Measurements from ENCODE around the gene VAV3.

VAV3 gene

GRCh38 chr1:107689733-107690132 is 275.2 kb downstream of the VAV3 start:
- Histone ChIP-seq H3K27ac (ENCODE audit: low read depth, low read length) (no peak overlapping the region), H3K4me2 (ENCODE audit: low read length) (no peak overlapping the region), H3F3A (ENCODE audit: control insufficient read depth, insufficient read depth) (no peaks in the 10 kb centered on the region), H4K20me1 (ENCODE audit: control insufficient read depth, insufficient read depth, low read depth, low read length) (no peaks in the 10 kb centered on the region), H3K9me3 (ENCODE audit: control insufficient read depth, insufficient read depth, low read length) (no peaks in the 10 kb centered on the region), H3K4me1 (ENCODE audit: control insufficient read depth, low read length) (no peaks in the 10 kb centered on the region), H3K9me2 (replicated peaks; ENCODE audit: control insufficient read depth, low read length) (no peaks in the 10 kb centered on the region), H3K27me3 (ENCODE audit: control insufficient read depth, low read length) (no peaks in the 10 kb centered on the region), H3K36me3 (ENCODE audit: control insufficient read depth, low read length) (no peaks in the 10 kb centered on the region), H3K79me2 (ENCODE audit: control insufficient read depth, low read length) (no peaks in the 10 kb centered on the region), H3K4me3 (ENCODE audit: low read length) (no peak overlapping the region)
- TF ChIP-seq EZH2phosphoT487 (IDR thresholded peaks at IDR 0.05; ENCODE audit: borderline replicate concordance, low read length) (no peak), CTCF (IDR thresholded peaks at IDR 0.05; ENCODE audit: low read depth, low read length, poor library complexity, severe bottlenecking) (no peak)

GRCh38 chr1:107689159-107689558 is 275.8 kb downstream of the VAV3 start:
- Histone ChIP-seq H3K9me3 (ENCODE audit: control insufficient read depth, insufficient read depth, low read length) (no peaks in the 10 kb centered on the region), H3K36me3 (ENCODE audit: control insufficient read depth, low read length) (no peaks in the 10 kb centered on the region), H3K27me3 (ENCODE audit: control insufficient read depth, low read length) (no peaks in the 10 kb centered on the region), H3F3A (ENCODE audit: control insufficient read depth, insufficient read depth) (no peaks in the 10 kb centered on the region), H4K20me1 (ENCODE audit: control insufficient read depth, insufficient read depth, low read depth, low read length) (no peaks in the 10 kb centered on the region), H3K4me1 (ENCODE audit: control insufficient read depth, low read length) (no peaks in the 10 kb centered on the region), H3K4me3 (ENCODE audit: low read length) (no peak overlapping the region), H3K9me2 (replicated peaks; ENCODE audit: control insufficient read depth, low read length) (no peaks in the 10 kb centered on the region), H3K27ac (ENCODE audit: low read depth, low read length) (no peak overlapping the region), H3K79me2 (ENCODE audit: control insufficient read depth, low read length) (no peaks in the 10 kb centered on the region), H3K4me2 (ENCODE audit: low read length) (no peak overlapping the region)
- TF ChIP-seq EZH2phosphoT487 (IDR thresholded peaks at IDR 0.05; ENCODE audit: borderline replicate concordance, low read length), result no peak
- no peak for TF ChIP-seq CTCF (IDR thresholded peaks at IDR 0.05; ENCODE audit: low read depth, low read length, poor library complexity, severe bottlenecking)

- Histone ChIP-seq H3K4me1 (ENCODE audit: control insufficient read depth, low read length) (no peaks in the 10 kb centered on the region), H3K4me2 (ENCODE audit: low read length) (no peak overlapping the region), H3F3A (ENCODE audit: control insufficient read depth, insufficient read depth) (no peaks in the 10 kb centered on the region), H3K27ac (ENCODE audit: low read depth, low read length) (no peak overlapping the region), H3K79me2 (ENCODE audit: control insufficient read depth, low read length) (no peaks in the 10 kb centered on the region), H3K9me3 (ENCODE audit: control insufficient read depth, insufficient read depth, low read length) (no peaks in the 10 kb centered on the region), H3K27me3 (ENCODE audit: control insufficient read depth, low read length) (no peaks in the 10 kb centered on the region), H4K20me1 (ENCODE audit: control insufficient read depth, insufficient read depth, low read depth, low read length) (no peaks in the 10 kb centered on the region), H3K36me3 (ENCODE audit: control insufficient read depth, low read length) (no peaks in the 10 kb centered on the region), H3K4me3 (ENCODE audit: low read length) (no peak overlapping the region), H3K9me2 (replicated peaks; ENCODE audit: control insufficient read depth, low read length) (no peaks in the 10 kb centered on the region)
- no peak for TF ChIP-seq EZH2phosphoT487 (IDR thresholded peaks at IDR 0.05; ENCODE audit: borderline replicate concordance, low read length)
- TF ChIP-seq CTCF (IDR thresholded peaks at IDR 0.05; ENCODE audit: low read depth, low read length, poor library complexity, severe bottlenecking), result no peak
Measured at GRCh38 chr1:107687849-107688753, 276.9 kb downstream of the VAV3 start.
